Activated T-cell treated with anti-CD3 and anti-CD28 coated beads for 4 hours (primary cell): ENCODE measurements around the gene STX8.

Experiments
- DNase-seq: peaks from one replicate; pipeline ENCODE4 v3.0.0-alpha.2; 2020

STX8 gene

DNA sequence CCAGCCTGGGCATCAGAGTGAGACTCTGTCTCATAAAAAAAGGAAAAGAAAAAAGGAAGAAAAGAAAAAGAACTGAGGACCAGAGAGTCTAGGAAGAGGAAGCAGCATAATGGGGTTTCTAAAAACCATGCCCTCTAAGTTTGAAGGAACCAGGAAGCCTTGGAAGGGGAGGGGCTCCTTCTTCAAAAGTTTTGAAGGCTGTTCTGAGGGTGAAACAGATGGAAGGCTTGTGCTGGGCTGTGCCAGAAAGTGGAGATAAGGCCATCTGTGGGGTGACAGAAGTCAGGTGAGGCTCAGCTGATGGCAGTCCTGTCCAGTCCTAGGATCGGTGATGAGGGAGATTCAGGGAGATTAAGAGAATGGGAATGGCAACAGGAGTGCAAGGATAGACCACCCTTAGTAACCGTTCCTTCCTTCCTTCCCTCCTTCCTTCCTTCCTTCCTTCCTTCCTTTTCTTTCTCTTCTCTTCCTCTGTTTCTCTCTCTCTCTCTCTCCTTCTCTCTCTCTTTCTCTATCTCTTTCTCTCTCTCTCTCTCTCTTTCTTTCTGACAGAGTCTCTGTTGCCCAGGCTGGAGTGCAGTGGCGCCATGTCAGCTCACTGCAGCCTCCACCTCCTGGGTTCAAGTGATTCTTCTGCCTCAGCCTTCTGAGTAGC is 371.7 kb downstream of the STX8 start:
- DNase-seq: no peak

DNA sequence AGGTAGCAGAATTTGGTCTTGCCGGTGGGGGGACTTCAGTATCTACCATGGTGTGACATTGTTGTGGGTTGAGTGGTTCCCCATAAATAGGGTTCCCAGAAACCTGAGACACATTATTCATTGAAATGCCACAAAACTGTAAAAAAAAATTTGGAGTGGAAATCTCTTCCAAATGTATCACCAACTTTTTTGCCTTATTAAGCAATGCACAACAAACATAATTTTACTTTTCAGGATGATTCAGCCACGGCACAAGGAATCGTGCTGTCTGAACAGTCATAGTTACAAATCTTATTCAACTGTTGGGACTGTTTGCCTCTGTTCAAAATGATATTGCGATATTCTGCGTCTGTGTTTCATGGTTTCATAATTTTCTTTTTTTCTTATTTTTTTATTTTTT is 373.1 kb downstream of the STX8 start:
- DNase-seq: no peak

DNA sequence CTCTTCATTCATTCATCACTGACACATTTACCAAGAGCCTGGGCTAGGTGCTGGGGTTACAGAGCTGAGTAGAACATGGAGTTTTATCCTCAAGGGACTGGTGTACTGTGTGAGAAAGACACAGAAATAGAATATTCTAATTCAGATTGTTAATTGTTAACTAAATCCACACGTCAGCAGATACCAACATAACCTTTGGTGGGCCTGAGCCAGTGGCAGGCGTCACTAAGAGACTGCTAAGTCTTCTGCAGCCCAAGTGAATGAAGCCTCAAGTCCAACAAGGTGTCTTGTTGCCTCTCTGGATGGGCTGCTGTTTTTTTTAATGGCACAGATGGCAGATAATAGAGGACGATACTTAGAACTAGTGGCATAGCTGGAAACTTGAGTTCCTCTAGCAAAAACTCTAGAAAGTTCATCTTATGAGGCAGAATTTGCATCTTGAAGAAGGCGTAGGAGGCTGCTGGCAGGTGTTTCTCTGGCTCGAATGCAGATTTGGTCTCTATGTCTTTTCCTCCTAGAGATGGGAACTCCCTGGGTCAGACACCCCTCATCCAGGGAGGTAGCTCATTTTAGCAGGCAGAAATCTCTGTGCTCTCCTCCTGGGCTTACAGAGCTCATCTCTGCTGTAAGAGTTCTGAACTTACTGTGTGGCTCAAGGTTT is 374.8 kb downstream of the STX8 start:
- no peak for DNase-seq
